WTC11 (cell line): ENCODE measurements around the gene HES3. TPM values are rescaled to one million over a fixed set of nuclear protein-coding genes. Genes with fewer than 3 reads are reported as not detected.

Experiments used
- ATAC-seq: fragments of 200-7000 bp; cut with Tn5 transposase; 2 replicates; pipeline ENCODE4 v1.10.0; 2021; ENCODE audit warnings: mild to moderate bottlenecking, moderate library complexity
- CTCF ChIA-PET: fragments of 300-600 bp; sonication (Branson Sonifier 250); formaldehyde crosslinking; loops from one replicate; lab custom pipeline; 2021; ENCODE audit warnings: antibody characterized with exemption; lab: Charles Lee
- POLR2A ChIA-PET: fragments of 350-600 bp; sonication (Branson Sonifier 250); formaldehyde crosslinking; loops from one replicate; lab custom pipeline; 2021; ENCODE audit warnings: antibody characterized with exemption; lab: Charles Lee
- DNase-seq: peaks from one replicate; pipeline ENCODE4 v3.0.0; 2021; ENCODE audit warnings: low spot score
- H3K27ac Mint-ChIP-seq: 2 replicates; pipeline ENCODE4 v1.8.0; 2021; ENCODE audit warnings: mixed read lengths
- H3K27me3 Mint-ChIP-seq: 2 replicates; pipeline ENCODE4 v1.8.0; 2021; ENCODE audit warnings: low read depth, mild to moderate bottlenecking, moderate library complexity, mixed read lengths
- H3K36me3 Mint-ChIP-seq: 2 replicates; pipeline ENCODE4 v1.8.0; 2021; ENCODE audit warnings: mixed read lengths
- H3K4me1 Mint-ChIP-seq: 2 replicates; pipeline ENCODE4 v1.8.0; 2022; ENCODE audit warnings: mixed read lengths
- H3K4me3 Mint-ChIP-seq: 2 replicates; pipeline ENCODE4 v1.8.0; 2021; ENCODE audit warnings: mild to moderate bottlenecking, moderate library complexity, mixed read lengths
- H3K9me3 Mint-ChIP-seq: 2 replicates; pipeline ENCODE4 v1.8.0; 2021; ENCODE audit warnings: mixed read lengths
- CREB1 ChIP-seq: sonication (generic); formaldehyde crosslinking; IDR thresholded peaks from 2 replicates; pipeline ENCODE4 v1.8.0; 2023; ENCODE audit warnings: mild to moderate bottlenecking, missing genetic modification reagents
- FOXJ3 ChIP-seq: sonication (generic); formaldehyde crosslinking; IDR thresholded peaks from 2 replicates; pipeline ENCODE4 v1.9.0; 2021; ENCODE audit warnings: missing genetic modification reagents, mild to moderate bottlenecking, borderline replicate concordance
- FOXP1 ChIP-seq: sonication (generic); formaldehyde crosslinking; IDR thresholded peaks from 2 replicates; pipeline ENCODE4 v1.8.0; 2022; ENCODE audit warnings: missing genetic modification reagents, mild to moderate bottlenecking, moderate library complexity, borderline replicate concordance
- NFATC4 ChIP-seq: fragments of 250-450 bp; sonication (Bioruptor Pico); IDR thresholded peaks from 2 replicates; pipeline ENCODE4 v1.9.0; 2021; ENCODE audit warnings: mild to moderate bottlenecking
- NFYB ChIP-seq: sonication (generic); formaldehyde crosslinking; conservative IDR thresholded peaks from 2 replicates; pipeline ENCODE4 v1.8.0; 2022; ENCODE audit warnings: low read depth, missing genetic modification reagents
- RORB ChIP-seq: fragments of 250-450 bp; sonication (Bioruptor Pico); IDR thresholded peaks from 2 replicates; pipeline ENCODE4 v1.9.0; 2021; ENCODE audit warnings: mild to moderate bottlenecking
- SMAD3 ChIP-seq: sonication (generic); formaldehyde crosslinking; IDR thresholded peaks from 2 replicates; pipeline ENCODE4 v1.8.0; 2022; ENCODE audit warnings: missing genetic modification reagents, mild to moderate bottlenecking, borderline replicate concordance
- SMAD4 ChIP-seq: sonication (generic); formaldehyde crosslinking; IDR thresholded peaks from 2 replicates; pipeline ENCODE4 v1.8.0; 2022; ENCODE audit warnings: mild to moderate bottlenecking, missing genetic modification reagents
- TP53 ChIP-seq: sonication (generic); formaldehyde crosslinking; IDR thresholded peaks from 2 replicates; pipeline ENCODE4 v1.8.1; 2023; ENCODE audit warnings: mild to moderate bottlenecking, missing genetic modification reagents
- ZNF232 ChIP-seq: sonication (generic); formaldehyde crosslinking; IDR thresholded peaks from 2 replicates; pipeline ENCODE4 v1.8.0; 2022; ENCODE audit warnings: mild to moderate bottlenecking, missing genetic modification reagents
- total RNA-seq: library from RNA; stranded (reverse); gene quantifications from 3 replicates; pipeline ENCODE4 v1.2.3, GENCODE V29; 2021
- TF ChIP-seq, protein P1 (sequence below): fragments of 250-450 bp; sonication (Bioruptor Pico); IDR thresholded peaks from 2 replicates; pipeline ENCODE4 v1.9.0; 2021; ENCODE audit warnings: moderate library complexity, mild to moderate bottlenecking, inconsistent platforms, borderline replicate concordance
- TF ChIP-seq, protein P2 (sequence below): sonication (generic); formaldehyde crosslinking; IDR thresholded peaks from 2 replicates; pipeline ENCODE4 v1.8.0; 2022; ENCODE audit warnings: mild to moderate bottlenecking, missing genetic modification reagents
- TF ChIP-seq, protein P3 (sequence below): sonication (generic); formaldehyde crosslinking; IDR thresholded peaks from 2 replicates; pipeline ENCODE4 v1.8.0; 2022; ENCODE audit warnings: mild to moderate bottlenecking, missing genetic modification reagents
- TF ChIP-seq, protein P4 (sequence below): fragments of 250-450 bp; sonication (Bioruptor Pico); IDR thresholded peaks from 2 replicates; pipeline ENCODE4 v1.9.0; 2021; ENCODE audit warnings: mild to moderate bottlenecking, borderline replicate concordance
- TF ChIP-seq, protein P5 (sequence below): sonication (generic); formaldehyde crosslinking; IDR thresholded peaks from 2 replicates; pipeline ENCODE4 v1.8.1; 2022; ENCODE audit warnings: mild to moderate bottlenecking, missing genetic modification reagents, moderate library complexity, borderline replicate concordance
- TF ChIP-seq, protein P6 (sequence below): sonication (generic); formaldehyde crosslinking; IDR thresholded peaks from 2 replicates; pipeline ENCODE4 v1.8.1; 2023; ENCODE audit warnings: mild to moderate bottlenecking, moderate library complexity, missing genetic modification reagents
- TF ChIP-seq, protein P7 (sequence below): sonication (generic); formaldehyde crosslinking; IDR thresholded peaks from 2 replicates; pipeline ENCODE4 v1.8.0; 2022; ENCODE audit warnings: mild to moderate bottlenecking, missing genetic modification reagents
- TF ChIP-seq, protein P8 (sequence below): sonication (generic); formaldehyde crosslinking; IDR thresholded peaks from 2 replicates; pipeline ENCODE4 v1.8.1; 2023; ENCODE audit warnings: mild to moderate bottlenecking, missing genetic modification reagents
- TF ChIP-seq, protein P9 (sequence below): sonication (generic); formaldehyde crosslinking; IDR thresholded peaks from 2 replicates; pipeline ENCODE4 v1.8.1; 2022; ENCODE audit warnings: mild to moderate bottlenecking, moderate library complexity, missing genetic modification reagents

Gene HES3
- total RNA-seq, 1 experiment from 2014 or later, result 74.7 TPM

DNA sequence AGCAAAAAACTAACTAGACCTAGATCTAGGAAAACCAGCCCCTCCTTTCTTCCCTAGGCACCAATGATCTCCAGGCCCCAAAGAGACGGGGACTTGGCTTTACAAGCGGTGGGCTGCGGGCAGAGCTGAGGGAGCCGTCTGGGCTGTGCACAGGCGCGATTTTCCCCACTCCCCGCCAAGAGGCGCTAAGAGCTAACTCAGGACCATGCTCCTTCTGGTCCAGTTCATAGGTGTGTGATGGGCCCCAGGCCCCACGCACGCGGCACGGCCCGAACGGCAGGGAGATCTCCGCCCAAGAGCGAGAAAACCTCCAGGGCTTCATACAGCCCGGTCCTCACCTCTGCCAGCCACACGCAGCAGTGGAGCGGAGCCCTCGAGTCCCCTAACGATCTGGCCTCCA, 24.4 kb downstream of the HES3 start:
- Mint-ChIP-seq H3K4me3 (no peak overlapping the region), H3K9me3 (no peaks in the 10 kb centered on the region), H3K4me1 (peaks cover 8% of the 10 kb centered on the region), H3K36me3 (no peaks in the 10 kb centered on the region), H3K27ac (no peak overlapping the region), H3K27me3 (no peaks in the 10 kb centered on the region)
- DNase-seq (peak; percentile 67), ATAC-seq (peak; percentile 77)
- POLR2A ChIA-PET, result interaction anchor here (1.2 kb wide), 1 partner anchor 20 kb away, joined by 3 read pairs; no protein-coding TSS in a partner anchor
- TF ChIP-seq, protein P1, sequence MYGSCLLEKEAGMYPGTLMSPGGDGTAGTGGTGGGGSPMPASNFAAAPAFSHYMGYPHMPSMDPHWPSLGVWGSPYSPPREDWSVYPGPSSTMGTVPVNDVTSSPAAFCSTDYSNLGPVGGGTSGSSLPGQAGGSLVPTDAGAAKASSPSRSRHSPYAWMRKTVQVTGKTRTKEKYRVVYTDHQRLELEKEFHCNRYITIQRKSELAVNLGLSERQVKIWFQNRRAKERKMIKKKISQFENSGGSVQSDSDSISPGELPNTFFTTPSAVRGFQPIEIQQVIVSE, result no peak
- TF ChIP-seq FOXP1 (CRISPR knock-in tag) (no peak), RORB (CRISPR knock-in tag) (no peak)
- TF ChIP-seq, protein P2, sequence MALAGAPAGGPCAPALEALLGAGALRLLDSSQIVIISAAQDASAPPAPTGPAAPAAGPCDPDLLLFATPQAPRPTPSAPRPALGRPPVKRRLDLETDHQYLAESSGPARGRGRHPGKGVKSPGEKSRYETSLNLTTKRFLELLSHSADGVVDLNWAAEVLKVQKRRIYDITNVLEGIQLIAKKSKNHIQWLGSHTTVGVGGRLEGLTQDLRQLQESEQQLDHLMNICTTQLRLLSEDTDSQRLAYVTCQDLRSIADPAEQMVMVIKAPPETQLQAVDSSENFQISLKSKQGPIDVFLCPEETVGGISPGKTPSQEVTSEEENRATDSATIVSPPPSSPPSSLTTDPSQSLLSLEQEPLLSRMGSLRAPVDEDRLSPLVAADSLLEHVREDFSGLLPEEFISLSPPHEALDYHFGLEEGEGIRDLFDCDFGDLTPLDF (CRISPR knock-in tag), result no peak
- TF ChIP-seq, protein P3, sequence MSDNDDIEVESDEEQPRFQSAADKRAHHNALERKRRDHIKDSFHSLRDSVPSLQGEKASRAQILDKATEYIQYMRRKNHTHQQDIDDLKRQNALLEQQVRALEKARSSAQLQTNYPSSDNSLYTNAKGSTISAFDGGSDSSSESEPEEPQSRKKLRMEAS, result peak; percentile 29; the same call in 1 of the 2 replicates
- TF ChIP-seq, protein P4, sequence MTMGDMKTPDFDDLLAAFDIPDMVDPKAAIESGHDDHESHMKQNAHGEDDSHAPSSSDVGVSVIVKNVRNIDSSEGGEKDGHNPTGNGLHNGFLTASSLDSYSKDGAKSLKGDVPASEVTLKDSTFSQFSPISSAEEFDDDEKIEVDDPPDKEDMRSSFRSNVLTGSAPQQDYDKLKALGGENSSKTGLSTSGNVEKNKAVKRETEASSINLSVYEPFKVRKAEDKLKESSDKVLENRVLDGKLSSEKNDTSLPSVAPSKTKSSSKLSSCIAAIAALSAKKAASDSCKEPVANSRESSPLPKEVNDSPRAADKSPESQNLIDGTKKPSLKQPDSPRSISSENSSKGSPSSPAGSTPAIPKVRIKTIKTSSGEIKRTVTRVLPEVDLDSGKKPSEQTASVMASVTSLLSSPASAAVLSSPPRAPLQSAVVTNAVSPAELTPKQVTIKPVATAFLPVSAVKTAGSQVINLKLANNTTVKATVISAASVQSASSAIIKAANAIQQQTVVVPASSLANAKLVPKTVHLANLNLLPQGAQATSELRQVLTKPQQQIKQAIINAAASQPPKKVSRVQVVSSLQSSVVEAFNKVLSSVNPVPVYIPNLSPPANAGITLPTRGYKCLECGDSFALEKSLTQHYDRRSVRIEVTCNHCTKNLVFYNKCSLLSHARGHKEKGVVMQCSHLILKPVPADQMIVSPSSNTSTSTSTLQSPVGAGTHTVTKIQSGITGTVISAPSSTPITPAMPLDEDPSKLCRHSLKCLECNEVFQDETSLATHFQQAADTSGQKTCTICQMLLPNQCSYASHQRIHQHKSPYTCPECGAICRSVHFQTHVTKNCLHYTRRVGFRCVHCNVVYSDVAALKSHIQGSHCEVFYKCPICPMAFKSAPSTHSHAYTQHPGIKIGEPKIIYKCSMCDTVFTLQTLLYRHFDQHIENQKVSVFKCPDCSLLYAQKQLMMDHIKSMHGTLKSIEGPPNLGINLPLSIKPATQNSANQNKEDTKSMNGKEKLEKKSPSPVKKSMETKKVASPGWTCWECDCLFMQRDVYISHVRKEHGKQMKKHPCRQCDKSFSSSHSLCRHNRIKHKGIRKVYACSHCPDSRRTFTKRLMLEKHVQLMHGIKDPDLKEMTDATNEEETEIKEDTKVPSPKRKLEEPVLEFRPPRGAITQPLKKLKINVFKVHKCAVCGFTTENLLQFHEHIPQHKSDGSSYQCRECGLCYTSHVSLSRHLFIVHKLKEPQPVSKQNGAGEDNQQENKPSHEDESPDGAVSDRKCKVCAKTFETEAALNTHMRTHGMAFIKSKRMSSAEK (CRISPR knock-in tag), result no peak
- TF ChIP-seq, protein P5, sequence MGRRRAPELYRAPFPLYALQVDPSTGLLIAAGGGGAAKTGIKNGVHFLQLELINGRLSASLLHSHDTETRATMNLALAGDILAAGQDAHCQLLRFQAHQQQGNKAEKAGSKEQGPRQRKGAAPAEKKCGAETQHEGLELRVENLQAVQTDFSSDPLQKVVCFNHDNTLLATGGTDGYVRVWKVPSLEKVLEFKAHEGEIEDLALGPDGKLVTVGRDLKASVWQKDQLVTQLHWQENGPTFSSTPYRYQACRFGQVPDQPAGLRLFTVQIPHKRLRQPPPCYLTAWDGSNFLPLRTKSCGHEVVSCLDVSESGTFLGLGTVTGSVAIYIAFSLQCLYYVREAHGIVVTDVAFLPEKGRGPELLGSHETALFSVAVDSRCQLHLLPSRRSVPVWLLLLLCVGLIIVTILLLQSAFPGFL (CRISPR knock-in tag), result no peak
- TF ChIP-seq, protein P6, sequence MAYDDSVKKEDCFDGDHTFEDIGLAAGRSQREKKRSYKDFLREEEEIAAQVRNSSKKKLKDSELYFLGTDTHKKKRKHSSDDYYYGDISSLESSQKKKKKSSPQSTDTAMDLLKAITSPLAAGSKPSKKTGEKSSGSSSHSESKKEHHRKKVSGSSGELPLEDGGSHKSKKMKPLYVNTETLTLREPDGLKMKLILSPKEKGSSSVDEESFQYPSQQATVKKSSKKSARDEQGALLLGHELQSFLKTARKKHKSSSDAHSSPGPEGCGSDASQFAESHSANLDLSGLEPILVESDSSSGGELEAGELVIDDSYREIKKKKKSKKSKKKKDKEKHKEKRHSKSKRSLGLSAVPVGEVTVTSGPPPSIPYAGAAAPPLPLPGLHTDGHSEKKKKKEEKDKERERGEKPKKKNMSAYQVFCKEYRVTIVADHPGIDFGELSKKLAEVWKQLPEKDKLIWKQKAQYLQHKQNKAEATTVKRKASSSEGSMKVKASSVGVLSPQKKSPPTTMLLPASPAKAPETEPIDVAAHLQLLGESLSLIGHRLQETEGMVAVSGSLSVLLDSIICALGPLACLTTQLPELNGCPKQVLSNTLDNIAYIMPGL (CRISPR knock-in tag), result no peak
- TF ChIP-seq, protein P7, sequence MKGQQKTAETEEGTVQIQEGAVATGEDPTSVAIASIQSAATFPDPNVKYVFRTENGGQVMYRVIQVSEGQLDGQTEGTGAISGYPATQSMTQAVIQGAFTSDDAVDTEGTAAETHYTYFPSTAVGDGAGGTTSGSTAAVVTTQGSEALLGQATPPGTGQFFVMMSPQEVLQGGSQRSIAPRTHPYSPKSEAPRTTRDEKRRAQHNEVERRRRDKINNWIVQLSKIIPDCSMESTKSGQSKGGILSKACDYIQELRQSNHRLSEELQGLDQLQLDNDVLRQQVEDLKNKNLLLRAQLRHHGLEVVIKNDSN, result no peak
- CTCF ChIA-PET, result interaction anchor here (0.8 to 14.8 kb wide), 26 partner anchors 8 to 212 kb away, joined by 3 to 164 read pairs (median 4); no protein-coding TSS in a partner anchor

DNA sequence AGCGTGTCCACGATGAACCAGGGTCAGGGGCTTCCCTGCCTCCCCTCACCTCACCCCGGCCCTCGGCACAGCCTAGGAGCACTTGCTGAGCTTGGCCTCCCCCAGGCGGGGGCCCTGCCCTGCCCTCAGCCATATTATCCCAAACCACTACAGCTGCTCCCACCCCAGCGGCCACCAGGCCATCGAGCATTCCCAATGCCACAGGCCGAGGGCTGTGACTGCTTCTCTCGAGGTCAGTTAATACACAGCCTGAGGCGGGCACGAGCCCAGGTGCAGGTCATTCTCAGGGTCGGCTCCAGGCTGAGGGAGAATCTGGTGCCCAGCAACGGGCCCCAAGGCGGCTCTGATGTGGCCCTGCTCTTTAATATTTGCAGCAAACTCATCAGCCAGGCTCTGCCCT, 25.3 kb downstream of the HES3 start:
- DNase-seq, result no peak
- Mint-ChIP-seq H3K9me3 (no peaks in the 10 kb centered on the region), H3K27me3 (no peaks in the 10 kb centered on the region), H3K36me3 (no peaks in the 10 kb centered on the region), H3K4me3 (no peak overlapping the region), H3K4me1 (peaks cover 12% of the 10 kb centered on the region), H3K27ac (no peak overlapping the region)
- CTCF ChIA-PET, result interaction anchor here (1.2 to 14.8 kb wide), 7 partner anchors 9 to 211 kb away, joined by 3 to 164 read pairs (median 5); no protein-coding TSS in a partner anchor
- ATAC-seq, result no peak
- POLR2A ChIA-PET, result interaction anchor here (1.2 kb wide), 1 partner anchor 21 kb away, joined by 3 read pairs; no protein-coding TSS in a partner anchor
- no peak for TF ChIP-seq ZNF232 (CRISPR knock-in tag)
- TF ChIP-seq NFYB (CRISPR knock-in tag), result no peak
- no peak for TF ChIP-seq FOXJ3
- no peak for TF ChIP-seq NFATC4 (CRISPR knock-in tag)
- TF ChIP-seq, protein P6 (CRISPR knock-in tag), result no peak
- TF ChIP-seq SMAD3 (CRISPR knock-in tag), result no peak
- TF ChIP-seq, protein P8, sequence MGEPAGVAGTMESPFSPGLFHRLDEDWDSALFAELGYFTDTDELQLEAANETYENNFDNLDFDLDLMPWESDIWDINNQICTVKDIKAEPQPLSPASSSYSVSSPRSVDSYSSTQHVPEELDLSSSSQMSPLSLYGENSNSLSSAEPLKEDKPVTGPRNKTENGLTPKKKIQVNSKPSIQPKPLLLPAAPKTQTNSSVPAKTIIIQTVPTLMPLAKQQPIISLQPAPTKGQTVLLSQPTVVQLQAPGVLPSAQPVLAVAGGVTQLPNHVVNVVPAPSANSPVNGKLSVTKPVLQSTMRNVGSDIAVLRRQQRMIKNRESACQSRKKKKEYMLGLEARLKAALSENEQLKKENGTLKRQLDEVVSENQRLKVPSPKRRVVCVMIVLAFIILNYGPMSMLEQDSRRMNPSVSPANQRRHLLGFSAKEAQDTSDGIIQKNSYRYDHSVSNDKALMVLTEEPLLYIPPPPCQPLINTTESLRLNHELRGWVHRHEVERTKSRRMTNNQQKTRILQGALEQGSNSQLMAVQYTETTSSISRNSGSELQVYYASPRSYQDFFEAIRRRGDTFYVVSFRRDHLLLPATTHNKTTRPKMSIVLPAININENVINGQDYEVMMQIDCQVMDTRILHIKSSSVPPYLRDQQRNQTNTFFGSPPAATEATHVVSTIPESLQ (CRISPR knock-in tag), result no peak
- TF ChIP-seq, protein P9, sequence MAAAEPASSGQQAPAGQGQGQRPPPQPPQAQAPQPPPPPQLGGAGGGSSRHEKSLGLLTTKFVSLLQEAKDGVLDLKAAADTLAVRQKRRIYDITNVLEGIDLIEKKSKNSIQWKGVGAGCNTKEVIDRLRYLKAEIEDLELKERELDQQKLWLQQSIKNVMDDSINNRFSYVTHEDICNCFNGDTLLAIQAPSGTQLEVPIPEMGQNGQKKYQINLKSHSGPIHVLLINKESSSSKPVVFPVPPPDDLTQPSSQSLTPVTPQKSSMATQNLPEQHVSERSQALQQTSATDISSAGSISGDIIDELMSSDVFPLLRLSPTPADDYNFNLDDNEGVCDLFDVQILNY (CRISPR knock-in tag), result no peak
- no peak for TF ChIP-seq CREB1
- TF ChIP-seq SMAD4 (CRISPR knock-in tag), result no peak
- TF ChIP-seq TP53 (CRISPR knock-in tag), result no peak
